Liver (tissue), 9 donors: ENCODE results near the gene NELFCD. TPM values are rescaled to one million over a fixed set of nuclear protein-coding genes. Genes with fewer than 3 reads are reported as not detected.
"Not testable (repeated sequence)": the region's sequence is repeated elsewhere in the genome, so short reads cannot be mapped to it uniquely, and the experiment has no call there.

Source experiments
- DNase-seq: peaks from one replicate; pipeline ENCODE4 v3.0.0-alpha.2; 2017; ENCODE audit warnings: low spot score
- H3K27ac ChIP-seq, 2 donors: one replicate each; pipeline ENCODE4 v1.7.0; 2013; ENCODE audit warnings: inconsistent platforms in 2 of 2, low read length in 2 of 2, control low read depth in 1 of 2, low read depth in 1 of 2, mild to moderate bottlenecking in 1 of 2
- H3K27me3 ChIP-seq, 4 donors: one replicate each; pipeline versions ENCODE4 v1.6.1 to v1.7.0; 2013; ENCODE audit warnings: low read length in 3 of 4, inconsistent platforms in 1 of 4, mild to moderate bottlenecking in 1 of 4, moderate library complexity in 1 of 4; ENCODE audit not compliant: control insufficient read depth in 4 of 4, insufficient read depth in 4 of 4
- H3K36me3 ChIP-seq, 4 donors: one replicate each; pipeline versions ENCODE4 v1.6.1 to v1.7.0; 2013; ENCODE audit warnings: low read length in 3 of 4, mild to moderate bottlenecking in 3 of 4, low read depth in 1 of 4, moderate library complexity in 1 of 4; ENCODE audit not compliant: control insufficient read depth in 4 of 4, insufficient read depth in 3 of 4
- H3K4me1 ChIP-seq, 4 donors: one replicate each; pipeline versions ENCODE4 v1.6.1 to v1.7.0; 2013; ENCODE audit warnings: low read length in 3 of 4, mild to moderate bottlenecking in 3 of 4, moderate library complexity in 1 of 4; ENCODE audit not compliant: control insufficient read depth in 4 of 4, insufficient read depth in 4 of 4
- H3K4me3 ChIP-seq, 3 donors: one replicate each; pipeline versions ENCODE4 v1.6.1 to v1.7.0; 2013; ENCODE audit warnings: low read length in 3 of 3, control low read depth in 1 of 3, low read depth in 1 of 3, mild to moderate bottlenecking in 1 of 3
- H3K9ac ChIP-seq, 2 donors: one replicate each; pipeline ENCODE4 v1.7.0; 2013; ENCODE audit warnings: low read length in 2 of 2, mild to moderate bottlenecking in 2 of 2, moderate library complexity in 2 of 2, control low read depth in 1 of 2, low read depth in 1 of 2
- H3K9me3 ChIP-seq, 4 donors: one replicate each; pipeline versions ENCODE4 v1.6.1 to v1.7.0; 2013; ENCODE audit warnings: low read length in 3 of 4; ENCODE audit not compliant: control insufficient read depth in 4 of 4
- FOXA2 ChIP-seq: IDR thresholded peaks from 2 replicates; pipeline ENCODE4 v1.6.1; 2016; ENCODE audit warnings: antibody characterized with exemption
- GABPA ChIP-seq, 2 donors: IDR thresholded peaks in 1 of 2; conservative IDR thresholded peaks in 1 of 2; 2 replicates each; pipeline ENCODE4 v1.6.1; 2016; ENCODE audit warnings: antibody characterized with exemption in 2 of 2, mild to moderate bottlenecking in 1 of 2, moderate library complexity in 1 of 2
- HNF4A ChIP-seq, 2 donors: conservative IDR thresholded peaks; 2 replicates each; pipeline ENCODE4 v1.6.1; 2016; ENCODE audit warnings: antibody characterized with exemption in 2 of 2, mild to moderate bottlenecking in 2 of 2
- JUND ChIP-seq, 2 donors: IDR thresholded peaks; 2 replicates each; pipeline ENCODE4 v1.6.1; 2016; ENCODE audit warnings: antibody characterized with exemption in 2 of 2
- RAD21 ChIP-seq, 2 donors: IDR thresholded peaks; 2 replicates each; pipeline ENCODE4 v1.6.1; 2016; ENCODE audit warnings: antibody characterized with exemption in 2 of 2, mild to moderate bottlenecking in 2 of 2
- RXRA ChIP-seq, 2 donors: IDR thresholded peaks; 2 replicates each; pipeline ENCODE4 v1.6.1; 2017 to 2018; ENCODE audit warnings: antibody characterized with exemption in 2 of 2, mild to moderate bottlenecking in 1 of 2
- SP1 ChIP-seq: IDR thresholded peaks from 2 replicates; pipeline ENCODE4 v1.6.1; 2018; ENCODE audit warnings: antibody characterized with exemption, mild to moderate bottlenecking
- YY1 ChIP-seq: IDR thresholded peaks from 2 replicates; pipeline ENCODE4 v1.6.1; 2016; ENCODE audit warnings: antibody characterized with exemption, mild to moderate bottlenecking
- WGBS: extraction: QIAGEN DNeasy Blood & Tissue Kit; methylation state at CpG from one replicate; pipeline ENCODE4 v1.1.7; 2013; 5-methylcytosine and 5-hydroxymethylcytosine counted together
- polyA plus RNA-seq, 2 donors: library from polyadenylated mRNA; stranded (reverse) in 1 of 2; unstranded in 1 of 2; fragments of 200-250 nt in 1 of 2; fragments of >200 nt in 1 of 2; fragmentation: Nextera tagmentation in 1 of 2; extraction: Ambion mirVana in 1 of 2; gene quantifications; one replicate each; pipeline versions ENCODE4 v1.2.1 to v1.2.3, GENCODE V29; 2013 to 2015
- total RNA-seq, 2 donors: library from RNA; depleted of rRNA; stranded (reverse); fragments of >200 nt; gene quantifications; one replicate each; pipeline ENCODE4 v1.2.3, GENCODE V29; 2014
- TF ChIP-seq, protein P1 (sequence below): IDR thresholded peaks from 2 replicates; pipeline ENCODE4 v1.6.1; 2016; ENCODE audit warnings: antibody characterized with exemption
- donor health status: healthy.
- donor health status: healthy.
- donor health status: healthy.
- donor health status: healthy.
- donor health status: healthy.

Gene NELFCD
- total and polyA plus RNA-seq, 4 donors, result 28.1 to 39.8 (median 37.0) TPM

DNA sequence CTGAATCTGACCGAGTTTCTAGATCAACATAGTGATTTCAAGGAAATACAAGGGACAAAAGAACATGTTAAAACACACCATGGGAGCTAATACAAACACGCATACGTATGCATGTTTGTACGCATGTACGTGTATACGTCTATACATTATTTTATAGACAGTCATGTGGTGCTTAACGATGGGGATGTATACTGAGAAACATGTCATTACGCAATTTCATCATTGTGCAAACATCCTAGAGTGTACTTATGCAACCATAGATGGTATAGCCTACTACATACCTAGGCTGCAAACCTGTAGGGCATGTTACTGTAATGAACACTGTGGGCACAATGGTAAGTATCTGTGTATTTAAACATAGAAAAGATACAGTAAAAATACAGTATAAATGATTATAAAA, 25.0 kb upstream of the NELFCD start:
- Histone ChIP-seq H3K27ac (no peak overlapping the region), H3K9me3 (no peaks in the 10 kb centered on the region), H3K4me3 (no peak overlapping the region), H3K27me3 (no peaks in the 10 kb centered on the region), H3K9ac (no peak overlapping the region), H3K4me1 (no peaks in the 10 kb centered on the region), H3K36me3 (no peaks in the 10 kb centered on the region)
- no peak for DNase-seq
- 79% methylated on average over 8 of the region's 8 CpGs for WGBS
- TF ChIP-seq YY1 (no peak), GABPA (IDR thresholded peaks at IDR 0.05 in 1 of 2, conservative IDR thresholded peaks at IDR 0.05 in 1 of 2) (no peak), JUND (IDR thresholded peaks at IDR 0.05) (no peak)

DNA sequence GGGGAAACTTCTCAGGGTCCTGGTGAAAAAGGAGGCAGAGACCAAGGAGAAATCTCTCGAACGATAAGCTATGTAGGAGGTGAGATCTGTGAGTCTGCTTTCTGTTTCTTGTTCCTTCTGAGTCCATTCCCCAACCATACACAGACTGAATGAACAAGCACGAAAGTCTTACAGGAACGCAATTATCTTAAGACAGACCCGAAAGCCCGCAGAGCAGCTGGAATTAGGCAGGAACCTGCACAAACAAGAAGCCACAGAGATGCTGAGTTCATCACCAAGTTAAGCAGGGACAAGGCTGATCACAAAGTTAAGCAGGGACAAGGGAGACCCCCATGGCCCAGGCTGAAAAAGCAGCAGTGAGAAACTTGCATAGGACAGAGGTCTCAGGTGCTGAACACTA, 21.4 kb upstream of the NELFCD start:
- no peaks in the 10 kb centered on the region for H3K9me3 ChIP-seq
- no peak overlapping the region for H3K4me3 ChIP-seq
- no peak overlapping the region for H3K9ac ChIP-seq
- H3K27ac ChIP-seq, result no peak overlapping the region
- no peak for TF ChIP-seq JUND (IDR thresholded peaks at IDR 0.05)
- no peaks in the 10 kb centered on the region for H3K27me3 ChIP-seq
- no peak for DNase-seq
- H3K4me1 ChIP-seq, result no peaks in the 10 kb centered on the region
- whole genome bisulfite sequencing, result 76% methylated on average over 6 of the region's 6 CpGs
- no peaks in the 10 kb centered on the region for H3K36me3 ChIP-seq

DNA sequence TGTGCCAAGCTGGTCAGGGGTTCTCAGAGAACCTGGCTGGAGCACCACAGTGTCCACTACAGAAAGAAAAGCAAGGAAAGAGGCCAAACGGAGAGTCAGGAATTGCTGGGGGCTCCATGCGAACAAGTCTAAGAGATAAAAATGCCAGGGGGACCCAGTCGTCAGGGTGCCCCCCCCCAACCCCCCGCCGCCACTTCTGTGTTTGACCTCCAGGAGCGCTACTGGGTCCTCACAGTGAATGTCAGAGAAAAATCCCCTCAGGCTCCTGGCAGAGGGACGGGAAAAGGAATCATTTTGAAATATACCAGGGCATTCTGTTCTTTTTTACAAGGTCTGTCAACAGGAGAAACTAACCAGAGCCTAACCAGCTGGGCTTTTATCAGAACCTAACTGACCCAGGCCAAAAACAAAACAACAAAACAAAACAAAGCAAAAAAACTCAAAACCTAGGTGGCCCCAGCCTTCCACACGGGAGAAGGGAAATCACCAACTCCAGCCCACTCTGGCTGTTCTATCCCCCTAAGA, 17.9 kb upstream of the NELFCD start:
- no peak overlapping the region for H3K9ac ChIP-seq
- H3K9me3 ChIP-seq, result no peaks in the 10 kb centered on the region
- H3K4me3 ChIP-seq, result no peak overlapping the region
- 66% methylated on average over 8 of the region's 8 CpGs for WGBS
- no peaks in the 10 kb centered on the region for H3K36me3 ChIP-seq
- no peak for TF ChIP-seq RAD21 (IDR thresholded peaks at IDR 0.05)
- no peak for TF ChIP-seq SP1
- no peak for TF ChIP-seq FOXA2
- TF ChIP-seq HNF4A (conservative IDR thresholded peaks at IDR 0.05), result no peak
- TF ChIP-seq, protein P1, sequence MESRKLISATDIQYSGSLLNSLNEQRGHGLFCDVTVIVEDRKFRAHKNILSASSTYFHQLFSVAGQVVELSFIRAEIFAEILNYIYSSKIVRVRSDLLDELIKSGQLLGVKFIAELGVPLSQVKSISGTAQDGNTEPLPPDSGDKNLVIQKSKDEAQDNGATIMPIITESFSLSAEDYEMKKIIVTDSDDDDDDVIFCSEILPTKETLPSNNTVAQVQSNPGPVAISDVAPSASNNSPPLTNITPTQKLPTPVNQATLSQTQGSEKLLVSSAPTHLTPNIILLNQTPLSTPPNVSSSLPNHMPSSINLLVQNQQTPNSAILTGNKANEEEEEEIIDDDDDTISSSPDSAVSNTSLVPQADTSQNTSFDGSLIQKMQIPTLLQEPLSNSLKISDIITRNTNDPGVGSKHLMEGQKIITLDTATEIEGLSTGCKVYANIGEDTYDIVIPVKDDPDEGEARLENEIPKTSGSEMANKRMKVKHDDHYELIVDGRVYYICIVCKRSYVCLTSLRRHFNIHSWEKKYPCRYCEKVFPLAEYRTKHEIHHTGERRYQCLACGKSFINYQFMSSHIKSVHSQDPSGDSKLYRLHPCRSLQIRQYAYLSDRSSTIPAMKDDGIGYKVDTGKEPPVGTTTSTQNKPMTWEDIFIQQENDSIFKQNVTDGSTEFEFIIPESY, result no peak
- TF ChIP-seq RXRA (IDR thresholded peaks at IDR 0.05), result no peak
- H3K27ac ChIP-seq, result no peak overlapping the region
- DNase-seq, result no peak
- no peaks in the 10 kb centered on the region for H3K27me3 ChIP-seq
- H3K4me1 ChIP-seq, result no peaks in the 10 kb centered on the region

DNA sequence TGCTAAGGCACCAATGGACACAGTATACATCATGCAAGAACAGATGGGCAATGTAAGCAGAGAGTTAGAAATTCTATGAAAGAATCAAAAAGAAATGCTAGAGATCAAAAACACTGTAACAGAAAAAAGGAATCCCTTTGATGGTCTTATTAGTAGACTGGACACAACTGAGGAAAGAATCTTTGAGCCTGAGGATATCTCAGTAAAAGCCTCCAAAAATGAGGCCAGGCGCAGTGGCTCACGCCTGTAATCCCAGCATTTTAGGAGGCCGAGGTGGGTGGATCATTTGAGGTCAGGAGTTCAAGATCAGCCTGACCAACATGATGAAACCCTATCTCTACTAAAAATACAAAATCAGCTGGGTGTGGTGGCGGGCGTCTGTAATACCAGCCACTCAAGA, 17.1 kb upstream of the NELFCD start:
- 87% methylated on average over 5 of the region's 5 CpGs for WGBS
- not testable (repeated sequence) for DNase-seq, H3K36me3 ChIP-seq, H3K9me3 ChIP-seq, H3K27ac ChIP-seq, H3K27me3 ChIP-seq, H3K4me1 ChIP-seq, H3K4me3 ChIP-seq, H3K9ac ChIP-seq
